HG03025 (cell line): ENCODE data around the gene NVL.
"Not testable (repeated sequence)": the region's sequence is repeated elsewhere in the genome, so short reads cannot be mapped to it uniquely, and the experiment has no call there.

ENCODE experiments used
- ATAC-seq: cut with Tn5 transposase; IDR thresholded peaks from one replicate; pipeline ENCODE4 v1.9.1; 2021; ENCODE audit warnings: mild to moderate bottlenecking, moderate library complexity; ENCODE audit not compliant: unreplicated experiment, low FRiP score

The NVL gene

GRCh38 chr1:224238212-224238611 is 91.8 kb downstream of the NVL start:
- ATAC-seq: no peak

- ATAC-seq: no peak
These were observed 92.7 kb downstream of the NVL start for GRCh38 chr1:224237119-224237881.

GRCh38 chr1:224235813-224236493 is 94.0 kb downstream of the NVL start:
- ATAC-seq: no peak

- no peak for ATAC-seq
These were observed 96.0 kb downstream of the NVL start for GRCh38 chr1:224234017-224234416.

- no peak for ATAC-seq
These were observed 103.0 kb downstream of the NVL start for GRCh38 chr1:224226849-224227502.

GRCh38 chr1:224223819-224224714 is 105.9 kb downstream of the NVL start:
- no peak for ATAC-seq

GRCh38 chr1:224219612-224220059 is 110.3 kb downstream of the NVL start:
- no peak for ATAC-seq

GRCh38 chr1:224219011-224219611 is 110.9 kb downstream of the NVL start:
- ATAC-seq: no peak

- no peak for ATAC-seq
These were observed 112.0 kb downstream of the NVL start for GRCh38 chr1:224217655-224218623.

GRCh38 chr1:224216382-224216781 is 113.6 kb downstream of the NVL start:
- no peak for ATAC-seq

GRCh38 chr1:224213438-224214119 is 116.4 kb downstream of the NVL start:
- no peak for ATAC-seq

- no peak for ATAC-seq
These were observed 117.3 kb downstream of the NVL start for GRCh38 chr1:224212618-224213061.

GRCh38 chr1:224211206-224211962 is 118.6 kb downstream of the NVL start:
- no peak for ATAC-seq

- ATAC-seq: not testable (repeated sequence)
These were observed 123.9 kb downstream of the NVL start for GRCh38 chr1:224205931-224206538.

GRCh38 chr1:224205438-224205840 is 124.5 kb downstream of the NVL start:
- no peak for ATAC-seq

GRCh38 chr1:224203243-224204016 is 126.5 kb downstream of the NVL start:
- peak; percentile 48 for ATAC-seq
